GM12878 (cell line): Measurements from ENCODE around the gene NCS1.

Experiments used
- GABPA ChIP-seq: IDR thresholded peaks from 2 replicates; pipeline ENCODE4 v1.6.1; 2014; ENCODE audit warnings: antibody characterized with exemption, low read depth, mild to moderate bottlenecking, inconsistent platforms
- HDGF ChIP-seq: fragments of 450-650 bp; IDR thresholded peaks from 2 replicates; pipeline ENCODE4 v1.6.1; 2016; ENCODE audit warnings: antibody characterized with exemption
- NFYA ChIP-seq: IDR thresholded peaks from 2 replicates; pipeline ENCODE4 v1.6.1; 2011; ENCODE audit warnings: low read depth, mild to moderate bottlenecking, low read length, improper control_type of control experiment, borderline replicate concordance
- NRF1 ChIP-seq: conservative IDR thresholded peaks from 2 replicates; pipeline ENCODE4 v1.6.1; 2011; ENCODE audit warnings: mild to moderate bottlenecking, low read depth, low read length, improper control_type of control experiment
- PAX8 ChIP-seq: fragments of 450-650 bp; IDR thresholded peaks from 2 replicates; pipeline ENCODE4 v1.6.1; 2017; ENCODE audit warnings: mild to moderate bottlenecking, moderate library complexity
- POU2F2 ChIP-seq: IDR thresholded peaks from 3 replicates; pipeline ENCODE4 v1.6.1; 2011; ENCODE audit warnings: low read depth, mild to moderate bottlenecking, low read length, borderline replicate concordance
- SIN3A ChIP-seq: IDR thresholded peaks from 2 replicates; pipeline ENCODE4 v1.6.1; 2012; ENCODE audit warnings: low read depth, low read length, improper control_type of control experiment
- ZNF24 ChIP-seq: fragments of 450-650 bp; IDR thresholded peaks from 2 replicates; pipeline ENCODE4 v1.6.1; 2017; ENCODE audit warnings: antibody characterized with exemption, mild to moderate bottlenecking
- TF ChIP-seq, protein P1 (sequence below), 3 experiments: IDR thresholded peaks in 2 of 3; conservative IDR thresholded peaks in 1 of 3; 2 replicates each; pipeline ENCODE4 v1.5.1; 2011; ENCODE audit warnings: low read depth in 3 of 3, low read length in 3 of 3, mild to moderate bottlenecking in 3 of 3, control low read depth in 2 of 3, moderate library complexity in 2 of 3, inconsistent platforms in 1 of 3, mixed read lengths in 1 of 3; ENCODE audit not compliant: control insufficient read depth in 2 of 3, insufficient read depth in 1 of 3; ENCODE audit errors: extremely low read depth in 1 of 3
- TF ChIP-seq, protein P2 (sequence below): fragments of 450-650 bp; IDR thresholded peaks from 2 replicates; pipeline ENCODE4 v1.6.1; 2014; ENCODE audit warnings: mild to moderate bottlenecking

GRCh38 chr9:130173666-130173983 lies 1.4 kb downstream of the NCS1 start:
- TF ChIP-seq, protein P1, sequence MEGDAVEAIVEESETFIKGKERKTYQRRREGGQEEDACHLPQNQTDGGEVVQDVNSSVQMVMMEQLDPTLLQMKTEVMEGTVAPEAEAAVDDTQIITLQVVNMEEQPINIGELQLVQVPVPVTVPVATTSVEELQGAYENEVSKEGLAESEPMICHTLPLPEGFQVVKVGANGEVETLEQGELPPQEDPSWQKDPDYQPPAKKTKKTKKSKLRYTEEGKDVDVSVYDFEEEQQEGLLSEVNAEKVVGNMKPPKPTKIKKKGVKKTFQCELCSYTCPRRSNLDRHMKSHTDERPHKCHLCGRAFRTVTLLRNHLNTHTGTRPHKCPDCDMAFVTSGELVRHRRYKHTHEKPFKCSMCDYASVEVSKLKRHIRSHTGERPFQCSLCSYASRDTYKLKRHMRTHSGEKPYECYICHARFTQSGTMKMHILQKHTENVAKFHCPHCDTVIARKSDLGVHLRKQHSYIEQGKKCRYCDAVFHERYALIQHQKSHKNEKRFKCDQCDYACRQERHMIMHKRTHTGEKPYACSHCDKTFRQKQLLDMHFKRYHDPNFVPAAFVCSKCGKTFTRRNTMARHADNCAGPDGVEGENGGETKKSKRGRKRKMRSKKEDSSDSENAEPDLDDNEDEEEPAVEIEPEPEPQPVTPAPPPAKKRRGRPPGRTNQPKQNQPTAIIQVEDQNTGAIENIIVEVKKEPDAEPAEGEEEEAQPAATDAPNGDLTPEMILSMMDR (IDR thresholded peaks at IDR 0.05 in 2 of 3, conservative IDR thresholded peaks at IDR 0.05 in 1 of 3; ENCODE audit: control insufficient read depth in 2 of 3, extremely low read depth in 1 of 3, insufficient read depth in 1 of 3, low read depth in 3 of 3, low read length in 3 of 3): no peak
- no peak for TF ChIP-seq SIN3A
- TF ChIP-seq GABPA: no peak
- no peak for TF ChIP-seq POU2F2
- no peak for TF ChIP-seq ZNF24
- no peak for TF ChIP-seq HDGF
- TF ChIP-seq, protein P2, sequence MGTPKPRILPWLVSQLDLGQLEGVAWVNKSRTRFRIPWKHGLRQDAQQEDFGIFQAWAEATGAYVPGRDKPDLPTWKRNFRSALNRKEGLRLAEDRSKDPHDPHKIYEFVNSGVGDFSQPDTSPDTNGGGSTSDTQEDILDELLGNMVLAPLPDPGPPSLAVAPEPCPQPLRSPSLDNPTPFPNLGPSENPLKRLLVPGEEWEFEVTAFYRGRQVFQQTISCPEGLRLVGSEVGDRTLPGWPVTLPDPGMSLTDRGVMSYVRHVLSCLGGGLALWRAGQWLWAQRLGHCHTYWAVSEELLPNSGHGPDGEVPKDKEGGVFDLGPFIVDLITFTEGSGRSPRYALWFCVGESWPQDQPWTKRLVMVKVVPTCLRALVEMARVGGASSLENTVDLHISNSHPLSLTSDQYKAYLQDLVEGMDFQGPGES: no peak
- TF ChIP-seq NFYA: no peak
- TF ChIP-seq NRF1: no peak
- no peak for TF ChIP-seq PAX8
